Sigmoid colon (tissue), 4 donors: Measurements from ENCODE around the gene ME3.

Experiments used
- CTCF ChIP-seq, 4 experiments: fragments of 450-650 bp in 3 of 4; fragments of 200-600 bp in 1 of 4; IDR thresholded peaks; one replicate each; pipeline ENCODE4 v1.5.1; 2016 to 2019; ENCODE audit warnings: antibody characterized with exemption in 4 of 4, mild to moderate bottlenecking in 3 of 4, moderate library complexity in 2 of 4
- EP300 ChIP-seq, 4 donors: sonication (generic); formaldehyde crosslinking; IDR thresholded peaks; one replicate each; pipeline ENCODE4 v1.6.1; 2017; ENCODE audit warnings: antibody characterized with exemption in 4 of 4
- POLR2A ChIP-seq, 2 donors: fragments of 450-650 bp; IDR thresholded peaks; one replicate each; pipeline ENCODE4 v1.6.1; 2016; ENCODE audit warnings: antibody characterized with exemption in 2 of 2, mild to moderate bottlenecking in 2 of 2, moderate library complexity in 2 of 2
- POLR2AphosphoS5 ChIP-seq, 4 donors: sonication (generic); formaldehyde crosslinking; IDR thresholded peaks; one replicate each; pipeline ENCODE4 v1.6.1; 2017; ENCODE audit warnings: antibody characterized with exemption in 4 of 4

- TF ChIP-seq CTCF (IDR thresholded peaks at IDR 0.05) (no peak), POLR2A (IDR thresholded peaks at IDR 0.05) (no peak), POLR2AphosphoS5 (IDR thresholded peaks at IDR 0.05) (no peak), EP300 (IDR thresholded peaks at IDR 0.05) (no peak)
Observed at GRCh38 chr11:86632499-86633269, 39.7 kb downstream of the ME3 start.
